Keratinocyte (primary cell): Measurements from ENCODE around the gene HAX1.
"Not testable (repeated sequence)": the region's sequence is repeated elsewhere in the genome, so short reads cannot be mapped to it uniquely, and the experiment has no call there.

Experiments used
- EZH2 ChIP-seq: IDR thresholded peaks from one replicate; pipeline ENCODE4 v1.6.1; 2012; ENCODE audit warnings: inconsistent platforms, mild to moderate bottlenecking, low read length, moderate library complexity
- TF ChIP-seq, protein P1 (sequence below), 3 experiments: IDR thresholded peaks in 1 of 3; conservative IDR thresholded peaks in 1 of 3; optimal IDR thresholded peaks in 1 of 3; 2 replicates in 2 of 3; 3 replicates in 1 of 3; pipeline versions ENCODE3 to v1.5.1; 2011; ENCODE audit warnings: low read length in 3 of 3, mild to moderate bottlenecking in 3 of 3, moderate library complexity in 2 of 3, control low read depth in 1 of 3, inconsistent platforms in 1 of 3; ENCODE audit not compliant: insufficient read depth in 2 of 3; ENCODE audit errors: extremely low read depth in 1 of 3

DNA sequence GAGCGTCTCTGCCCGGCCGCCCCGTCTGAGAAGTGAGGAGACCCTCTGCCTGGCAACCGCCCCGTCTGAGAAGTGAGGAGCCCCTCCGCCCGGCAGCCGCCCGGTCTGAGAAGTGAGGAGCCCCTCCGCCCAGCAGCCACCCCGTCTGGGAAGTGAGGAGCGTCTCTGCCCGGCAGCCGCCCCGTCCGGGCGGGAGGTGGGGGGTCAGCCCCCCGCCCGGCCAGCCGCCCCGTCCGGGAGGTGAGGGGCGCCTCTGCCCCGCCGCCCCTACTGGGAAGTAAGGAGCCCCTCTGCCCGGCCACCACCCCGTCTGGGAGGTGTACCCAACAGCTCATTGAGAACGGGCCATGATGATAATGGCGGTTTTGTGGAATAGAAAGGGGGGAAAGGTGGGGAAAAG lies 15.2 kb downstream of the HAX1 start:
- TF ChIP-seq, protein P1, sequence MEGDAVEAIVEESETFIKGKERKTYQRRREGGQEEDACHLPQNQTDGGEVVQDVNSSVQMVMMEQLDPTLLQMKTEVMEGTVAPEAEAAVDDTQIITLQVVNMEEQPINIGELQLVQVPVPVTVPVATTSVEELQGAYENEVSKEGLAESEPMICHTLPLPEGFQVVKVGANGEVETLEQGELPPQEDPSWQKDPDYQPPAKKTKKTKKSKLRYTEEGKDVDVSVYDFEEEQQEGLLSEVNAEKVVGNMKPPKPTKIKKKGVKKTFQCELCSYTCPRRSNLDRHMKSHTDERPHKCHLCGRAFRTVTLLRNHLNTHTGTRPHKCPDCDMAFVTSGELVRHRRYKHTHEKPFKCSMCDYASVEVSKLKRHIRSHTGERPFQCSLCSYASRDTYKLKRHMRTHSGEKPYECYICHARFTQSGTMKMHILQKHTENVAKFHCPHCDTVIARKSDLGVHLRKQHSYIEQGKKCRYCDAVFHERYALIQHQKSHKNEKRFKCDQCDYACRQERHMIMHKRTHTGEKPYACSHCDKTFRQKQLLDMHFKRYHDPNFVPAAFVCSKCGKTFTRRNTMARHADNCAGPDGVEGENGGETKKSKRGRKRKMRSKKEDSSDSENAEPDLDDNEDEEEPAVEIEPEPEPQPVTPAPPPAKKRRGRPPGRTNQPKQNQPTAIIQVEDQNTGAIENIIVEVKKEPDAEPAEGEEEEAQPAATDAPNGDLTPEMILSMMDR (optimal IDR thresholded peaks at IDR 0.05 in 1 of 3, IDR thresholded peaks at IDR 0.05 in 1 of 3, conservative IDR thresholded peaks at IDR 0.05 in 1 of 3; ENCODE audit: extremely low read depth in 1 of 3, insufficient read depth in 2 of 3, low read length in 3 of 3), result not testable (repeated sequence)
- not testable (repeated sequence) for TF ChIP-seq EZH2
